Measurements from ENCODE around the gene FBN2.

FBN2 gene

DNA sequence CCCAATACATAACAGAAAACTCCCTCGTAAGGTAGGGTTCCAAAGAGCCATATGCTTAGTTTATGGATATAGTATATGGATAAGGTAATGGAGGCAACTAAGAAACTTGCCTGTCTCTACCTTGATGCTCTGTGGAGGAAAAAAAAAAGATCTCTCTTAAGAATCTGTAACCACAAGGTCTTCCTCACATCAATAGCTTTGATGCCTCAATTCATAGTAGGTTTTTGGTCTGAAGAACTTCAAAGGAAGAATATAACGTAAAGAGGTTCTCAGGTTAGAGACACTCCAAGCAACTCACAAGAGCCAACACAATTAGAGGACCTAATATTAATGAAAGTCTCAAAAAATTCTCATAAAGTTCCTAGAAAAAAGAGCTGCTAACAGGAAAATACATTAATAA is 140.2 kb downstream of the FBN2 start:
- H3K4me3 ChIP-seq (ENCODE audit: low read depth, low read length): no peak overlapping the region
- DNase-seq (ENCODE audit: low read depth): no peak

DNA sequence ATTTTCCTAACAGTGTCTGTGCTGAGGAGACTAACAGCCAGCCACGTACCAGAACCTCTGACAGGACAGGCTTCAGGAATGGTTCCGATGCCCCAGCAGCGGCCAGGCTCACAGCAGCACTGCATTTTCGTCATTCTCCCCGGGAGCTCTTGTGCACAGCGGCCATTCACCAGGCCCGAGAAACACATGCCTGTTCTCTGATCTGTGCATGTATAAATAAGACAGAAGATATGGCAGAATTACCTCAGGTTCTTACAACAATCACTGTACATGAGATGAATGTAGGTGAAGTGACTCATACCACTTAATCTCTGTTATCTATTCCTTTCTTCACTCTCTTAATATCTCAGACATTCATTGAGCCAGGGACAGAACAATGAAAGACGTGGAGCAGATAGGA is 143.0 kb downstream of the FBN2 start:
- no peak for DNase-seq (ENCODE audit: low read depth)
- no peak overlapping the region for H3K4me3 ChIP-seq (ENCODE audit: low read depth, low read length)

DNA sequence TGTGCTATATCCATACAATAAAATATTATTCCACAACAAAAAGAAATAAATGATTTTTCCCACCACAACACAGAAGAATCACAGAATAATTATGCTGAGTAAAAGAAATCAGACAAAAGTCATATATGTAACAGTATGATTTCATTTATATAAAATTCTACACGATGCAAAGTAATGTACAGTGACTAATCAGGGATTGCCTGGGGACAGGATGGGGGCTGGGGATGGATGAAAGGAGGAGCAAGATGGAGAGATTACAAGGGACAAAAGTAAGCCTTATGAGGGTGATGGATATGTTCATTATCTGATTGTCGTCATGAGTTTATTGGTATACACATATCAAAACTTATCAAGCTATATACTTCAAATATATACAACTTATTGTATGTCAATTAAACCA is 154.0 kb downstream of the FBN2 start:
- no peak overlapping the region for H3K4me3 ChIP-seq (ENCODE audit: low read depth, low read length)

DNA sequence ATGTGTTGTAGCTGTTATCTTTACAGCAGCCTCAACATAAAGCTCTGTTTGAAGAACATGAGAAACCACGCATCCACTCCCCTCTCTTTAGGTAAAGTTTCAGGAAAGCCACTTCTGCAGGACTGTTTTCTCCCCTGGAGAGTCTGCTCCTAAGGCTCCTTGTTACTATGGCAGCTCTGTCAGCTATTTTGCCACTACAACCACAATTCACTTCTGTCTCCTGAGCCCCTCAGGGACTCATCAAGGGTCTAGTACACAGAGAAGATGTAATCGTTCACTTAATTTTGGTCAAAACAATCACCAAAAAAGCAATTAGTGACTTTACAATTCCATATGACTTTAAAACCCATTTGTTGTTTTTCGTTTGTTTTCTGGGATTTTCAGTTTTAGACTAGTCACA is 157.7 kb downstream of the FBN2 start:
- no peak overlapping the region for H3K4me3 ChIP-seq (ENCODE audit: low read depth, low read length)
- no peak for DNase-seq (ENCODE audit: low read depth)

More for the DNA sequence above, 154.0 kb downstream of the FBN2 start:
- no peak for DNase-seq (ENCODE audit: low read depth)

DNA sequence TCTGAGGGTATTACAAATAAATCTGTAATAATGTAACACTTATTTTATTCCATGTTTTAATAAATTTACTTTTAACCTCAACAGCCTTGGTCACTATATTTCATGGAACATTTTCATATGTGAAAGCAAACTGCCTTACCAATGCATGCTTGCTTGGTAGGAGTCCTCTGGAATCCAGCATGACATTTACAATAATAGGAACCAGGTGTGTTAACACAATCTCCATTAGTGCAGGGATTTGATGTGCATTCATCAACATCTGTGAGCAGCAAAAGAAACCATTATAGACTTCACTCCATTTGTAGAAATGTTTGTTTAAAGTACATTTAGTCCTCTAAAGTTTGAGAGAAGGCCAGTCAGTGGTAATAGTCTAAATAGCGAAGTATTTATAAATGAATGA is 159.4 kb downstream of the FBN2 start:
- H3K4me3 ChIP-seq (ENCODE audit: low read depth, low read length): no peak overlapping the region
- no peak for DNase-seq (ENCODE audit: low read depth)

DNA sequence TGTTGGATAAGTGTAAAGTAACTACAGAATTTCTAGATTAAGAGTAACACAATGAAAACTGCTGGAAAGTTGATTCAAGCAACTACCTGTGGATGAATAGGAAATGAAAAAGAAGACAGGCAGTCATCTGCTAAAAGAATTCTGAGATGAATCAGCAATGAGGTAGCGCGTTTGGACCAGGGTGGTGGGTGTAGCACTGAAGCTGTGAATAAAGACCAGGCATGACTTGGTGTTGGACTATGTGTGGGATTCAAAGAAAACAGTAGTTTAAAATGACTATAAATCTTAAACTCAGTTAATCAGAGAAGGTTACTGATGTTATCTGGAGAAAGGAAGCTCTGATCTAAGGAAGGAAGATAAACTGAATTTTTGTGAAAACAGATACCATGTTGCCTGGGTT is 159.8 kb downstream of the FBN2 start:
- no peak overlapping the region for H3K4me3 ChIP-seq (ENCODE audit: low read depth, low read length)
- peak; percentile 2 for DNase-seq (ENCODE audit: low read depth)

DNA sequence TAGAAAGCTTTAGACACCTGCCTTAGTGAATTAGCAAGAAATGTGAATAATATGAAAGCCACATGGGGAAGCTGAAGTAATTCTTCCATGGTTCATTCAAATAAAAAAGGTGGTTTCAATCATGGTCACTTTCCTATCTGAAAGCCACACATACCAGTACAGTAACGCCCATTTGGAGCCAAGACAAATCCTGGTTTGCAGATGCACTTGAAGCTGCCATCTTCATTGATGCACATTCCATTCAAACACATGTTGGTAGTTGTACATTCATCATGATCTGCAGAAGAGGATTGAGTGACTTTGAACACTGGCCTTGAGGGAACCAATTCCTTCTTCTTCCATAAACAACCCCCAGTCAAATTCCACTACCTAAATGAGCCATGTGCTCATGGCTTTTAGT is 161.5 kb downstream of the FBN2 start:
- DNase-seq (ENCODE audit: low read depth): no peak
- H3K4me3 ChIP-seq (ENCODE audit: low read depth, low read length): no peak overlapping the region

DNA sequence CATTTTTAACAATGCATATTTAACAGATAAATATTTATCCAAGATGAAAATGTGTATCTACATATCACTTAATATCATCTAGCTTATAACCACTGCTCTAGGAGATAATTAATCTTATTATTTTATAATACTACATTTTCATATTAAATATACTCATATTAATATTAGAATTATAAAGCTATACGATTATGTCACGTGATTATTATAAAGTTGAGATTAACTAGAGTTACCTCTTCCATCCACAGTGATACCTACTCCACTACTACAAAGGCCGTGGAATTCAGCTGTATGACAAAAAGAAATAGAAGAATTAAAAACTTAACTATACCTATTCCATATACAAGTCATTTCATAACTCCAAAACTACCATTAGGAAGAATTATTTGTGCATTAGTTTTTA is 171.9 kb downstream of the FBN2 start:
- no peak for DNase-seq (ENCODE audit: low read depth)
- H3K4me3 ChIP-seq (ENCODE audit: low read depth, low read length): no peak overlapping the region

DNA sequence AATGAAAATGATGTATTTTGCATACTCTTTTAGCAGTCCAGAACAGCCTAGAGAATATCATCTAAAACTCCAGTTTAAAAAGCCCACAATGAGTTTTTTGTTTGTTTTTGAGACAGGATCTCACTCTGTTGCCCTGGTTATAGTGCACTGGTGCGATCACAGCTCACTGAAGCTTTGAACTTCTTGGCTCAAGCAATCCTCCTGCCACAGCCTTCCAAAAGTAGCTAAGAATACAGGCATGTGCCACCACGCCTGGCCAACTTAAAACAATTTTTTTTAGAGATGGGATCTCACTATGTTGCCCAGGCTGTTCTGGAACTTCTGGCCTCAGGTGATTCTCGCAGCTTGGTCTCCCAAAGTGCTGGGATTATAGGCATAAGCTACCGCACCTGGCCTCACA is 175.7 kb downstream of the FBN2 start:
- DNase-seq (ENCODE audit: low read depth): no peak

DNA sequence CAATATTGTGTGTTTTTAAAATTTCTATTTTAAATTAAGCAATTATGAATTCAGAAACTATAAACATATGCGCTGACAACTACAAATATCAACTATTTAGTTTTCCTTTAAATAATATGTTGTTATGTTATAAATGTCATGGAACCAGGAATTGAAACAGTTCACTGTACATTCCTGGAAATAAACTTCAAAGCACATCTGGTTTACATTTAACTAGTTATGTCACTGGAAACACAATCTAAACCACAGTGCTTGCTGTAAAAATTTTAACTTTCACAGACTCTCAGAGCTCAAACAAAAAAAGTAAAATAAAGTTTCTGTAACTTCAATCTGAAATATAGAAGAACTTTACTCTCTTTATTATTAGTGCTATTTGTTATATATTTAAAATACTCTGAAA is 179.2 kb downstream of the FBN2 start:
- H3K4me3 ChIP-seq (ENCODE audit: low read depth, low read length): no peak overlapping the region
- DNase-seq (ENCODE audit: low read depth): no peak

More for the DNA sequence above, 175.7 kb downstream of the FBN2 start:
- H3K4me3 ChIP-seq (ENCODE audit: low read depth, low read length): no peak overlapping the region

DNA sequence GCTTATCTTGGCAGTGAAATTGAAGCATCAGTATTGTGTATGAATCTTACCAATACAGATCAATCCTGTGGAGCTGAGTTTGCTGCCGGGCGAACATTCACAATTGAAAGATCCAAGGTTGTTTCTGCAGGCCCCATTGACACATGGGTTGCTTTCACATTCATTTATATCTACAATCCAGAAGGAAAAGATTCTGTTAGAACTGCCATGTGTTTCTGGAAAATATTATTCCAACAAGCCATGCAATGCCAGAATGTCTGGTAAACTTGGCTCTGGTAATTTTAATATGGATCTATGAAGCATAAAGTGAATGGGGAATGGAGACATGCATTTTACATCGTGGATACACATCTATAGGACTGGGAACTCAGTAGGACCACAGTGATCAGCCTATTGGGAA is 180.8 kb downstream of the FBN2 start:
- no peak for DNase-seq (ENCODE audit: low read depth)
- H3K4me3 ChIP-seq (ENCODE audit: low read depth, low read length): no peak overlapping the region

DNA sequence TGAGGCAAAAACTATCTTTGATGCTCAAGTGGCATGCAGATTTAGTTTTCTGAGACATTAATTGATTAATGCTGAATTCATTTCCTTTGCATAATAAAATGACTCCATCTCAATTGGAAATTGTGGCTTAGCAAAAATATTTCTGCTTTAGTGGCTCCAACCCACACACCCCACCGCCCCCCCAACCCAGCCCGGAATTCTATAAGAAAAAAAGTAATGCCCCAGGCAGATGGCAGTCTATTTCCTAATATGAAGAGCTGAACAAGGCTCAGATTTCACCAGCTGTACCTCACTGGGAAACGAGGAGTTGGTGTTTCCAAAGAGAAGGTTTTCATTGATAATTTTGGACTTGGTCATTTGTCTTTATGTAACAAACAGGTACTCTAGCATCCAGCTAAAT is 182.1 kb downstream of the FBN2 start:
- no peak overlapping the region for H3K4me3 ChIP-seq (ENCODE audit: low read depth, low read length)
- DNase-seq (ENCODE audit: low read depth): no peak

DNA sequence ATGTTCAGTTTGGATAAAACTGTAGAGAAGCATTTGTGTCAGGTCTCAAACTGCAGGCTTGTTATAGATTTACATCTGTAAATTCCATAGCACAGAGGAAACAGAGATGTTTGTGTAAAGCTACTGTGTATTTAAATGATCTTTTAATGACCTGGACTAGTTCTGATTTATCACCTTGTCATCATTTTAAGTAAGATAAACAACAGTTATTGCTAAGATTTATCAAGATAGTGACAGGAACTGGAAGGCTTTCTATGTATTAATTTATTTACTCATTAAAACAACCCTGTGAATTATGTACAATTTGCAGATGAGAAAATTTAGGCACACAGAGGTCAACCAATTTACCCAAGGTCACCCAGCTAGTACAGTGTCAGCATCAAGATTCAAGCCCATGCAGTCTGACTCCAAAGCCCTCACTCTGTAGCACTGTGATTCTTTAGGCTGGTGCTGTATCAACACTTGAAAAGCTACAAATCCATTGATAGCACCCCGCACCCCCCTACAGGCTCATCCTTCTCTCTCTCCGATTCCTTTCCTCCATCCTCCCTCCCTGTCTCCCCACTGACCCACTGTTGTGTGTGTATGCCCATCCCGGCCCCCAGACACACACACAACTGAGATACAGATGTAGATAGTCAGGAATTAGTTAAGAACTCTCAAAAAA is 184.5 kb downstream of the FBN2 start:
- H3K4me3 ChIP-seq (ENCODE audit: low read depth, low read length): no peak overlapping the region
- no peak for DNase-seq (ENCODE audit: low read depth)

DNA sequence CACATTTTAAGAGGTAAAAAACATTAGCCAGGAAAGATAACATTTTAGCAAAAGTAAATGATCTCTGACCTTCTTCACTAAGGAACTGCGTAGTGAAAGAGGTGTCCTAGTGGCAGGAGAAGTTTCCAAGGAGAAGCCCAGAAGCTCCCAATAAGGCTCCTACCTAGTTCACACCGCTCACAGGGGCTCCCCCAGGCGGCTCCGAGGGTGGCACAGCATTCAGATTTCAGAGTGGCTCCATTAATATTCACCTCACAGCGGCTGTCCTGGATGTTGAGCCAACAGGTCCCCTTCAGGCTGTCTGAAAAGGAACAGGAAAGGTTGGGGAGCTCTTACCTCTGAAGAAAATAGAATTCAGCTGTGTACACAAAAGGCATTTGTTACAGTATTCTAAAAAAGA is 187.3 kb downstream of the FBN2 start:
- DNase-seq (ENCODE audit: low read depth): no peak
- no peak overlapping the region for H3K4me3 ChIP-seq (ENCODE audit: low read depth, low read length)

DNA sequence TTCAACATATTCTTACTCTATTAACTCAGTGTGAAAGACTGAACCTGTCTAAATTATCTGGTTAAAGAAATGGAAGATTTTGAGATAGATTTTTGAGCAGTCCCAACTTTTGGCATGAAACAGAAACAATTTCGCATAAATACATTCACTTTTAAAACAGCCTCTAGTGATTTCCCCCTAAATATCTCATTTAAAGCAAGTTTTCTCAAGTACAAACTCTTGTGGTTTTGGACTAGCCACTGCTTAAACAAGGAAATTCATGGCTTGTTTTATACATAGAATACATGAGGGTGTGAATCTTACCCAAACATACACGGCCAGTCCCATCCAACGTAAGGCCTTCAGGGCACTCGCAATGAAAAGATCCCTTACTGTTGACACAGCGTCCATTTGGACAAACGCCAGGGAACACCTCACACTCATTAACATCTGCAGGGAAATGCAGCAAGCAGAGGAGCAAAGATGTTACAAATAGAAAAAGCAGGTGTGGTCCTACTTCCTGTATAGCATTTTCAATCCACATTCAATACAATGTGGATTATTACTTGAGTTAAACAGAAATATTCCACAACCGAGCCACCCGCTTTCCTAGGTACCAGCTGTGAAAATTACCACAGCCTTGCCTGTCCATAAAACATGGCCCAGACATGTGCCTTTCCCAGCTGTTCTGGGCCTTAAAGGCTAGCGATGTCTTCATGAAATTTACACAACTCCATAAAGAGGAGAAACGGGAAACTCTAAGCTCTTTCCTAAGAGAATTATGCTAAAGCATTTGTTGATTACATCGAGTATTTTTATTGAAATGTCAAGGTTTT is 188.8 kb downstream of the FBN2 start:
- no peak for DNase-seq (ENCODE audit: low read depth)
- H3K4me3 ChIP-seq (ENCODE audit: low read depth, low read length): no peak overlapping the region

DNA sequence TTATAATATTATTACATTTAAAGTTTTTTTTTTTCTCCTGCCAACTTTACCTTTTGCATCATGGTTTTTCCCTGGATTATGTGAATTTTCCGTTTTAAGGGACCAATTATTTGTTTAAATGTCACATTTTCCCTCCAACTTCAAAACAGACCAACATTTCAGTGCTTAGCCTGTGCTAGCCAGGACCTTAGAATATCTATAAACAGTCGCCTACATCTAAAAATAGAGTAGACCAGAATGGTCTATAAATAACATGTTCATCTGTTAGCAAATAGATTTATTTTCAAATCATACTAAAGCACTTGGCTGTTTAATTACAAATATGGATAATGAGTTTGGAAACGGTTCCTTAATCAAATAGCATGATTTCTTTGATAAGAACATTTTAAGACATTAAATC is 192.0 kb downstream of the FBN2 start:
- no peak for DNase-seq (ENCODE audit: low read depth)
- no peak overlapping the region for H3K4me3 ChIP-seq (ENCODE audit: low read depth, low read length)

DNA sequence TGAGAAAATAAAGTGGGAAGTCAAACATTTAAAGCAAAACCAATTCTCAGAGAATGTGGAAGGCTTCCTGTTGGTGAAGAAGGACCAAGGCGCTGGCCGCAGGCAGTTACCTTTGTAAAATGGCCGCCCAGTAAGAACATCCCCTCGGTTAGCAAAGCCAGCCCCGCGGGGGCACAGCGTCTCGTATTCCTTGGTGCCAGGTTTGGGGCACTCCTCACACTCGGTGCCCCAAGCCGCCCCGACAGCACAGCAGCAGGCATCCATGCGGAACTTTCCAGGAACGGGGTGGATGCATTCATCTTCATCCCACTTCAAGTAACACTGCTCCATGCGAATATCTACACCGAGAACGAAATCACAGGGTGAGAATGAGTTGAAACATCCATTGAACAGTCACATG is 192.8 kb downstream of the FBN2 start:
- DNase-seq (ENCODE audit: low read depth): no peak
- H3K4me3 ChIP-seq (ENCODE audit: low read depth, low read length): no peak overlapping the region

DNA sequence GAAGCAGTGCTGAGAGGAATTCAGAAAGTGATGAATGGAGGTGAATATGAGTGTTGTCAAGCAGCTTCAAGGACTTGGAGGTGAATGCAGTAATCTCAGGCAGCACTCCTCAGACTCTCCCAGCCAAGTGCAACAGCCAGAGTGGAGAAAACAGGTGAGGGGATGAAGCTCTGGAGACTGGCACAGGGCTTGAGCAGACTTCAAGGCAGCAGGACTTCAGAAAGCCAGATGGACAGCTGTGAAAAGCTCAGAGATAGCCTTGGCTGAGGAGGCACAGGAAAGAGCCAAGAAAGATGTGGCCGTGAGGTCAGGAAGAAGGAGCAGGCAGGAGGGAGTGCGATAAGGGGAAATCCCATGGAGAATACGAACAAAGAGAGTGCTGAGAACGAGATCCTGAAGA is 194.9 kb downstream of the FBN2 start:
- H3K4me3 ChIP-seq (ENCODE audit: low read depth, low read length): no peak overlapping the region
- no peak for DNase-seq (ENCODE audit: low read depth)

DNA sequence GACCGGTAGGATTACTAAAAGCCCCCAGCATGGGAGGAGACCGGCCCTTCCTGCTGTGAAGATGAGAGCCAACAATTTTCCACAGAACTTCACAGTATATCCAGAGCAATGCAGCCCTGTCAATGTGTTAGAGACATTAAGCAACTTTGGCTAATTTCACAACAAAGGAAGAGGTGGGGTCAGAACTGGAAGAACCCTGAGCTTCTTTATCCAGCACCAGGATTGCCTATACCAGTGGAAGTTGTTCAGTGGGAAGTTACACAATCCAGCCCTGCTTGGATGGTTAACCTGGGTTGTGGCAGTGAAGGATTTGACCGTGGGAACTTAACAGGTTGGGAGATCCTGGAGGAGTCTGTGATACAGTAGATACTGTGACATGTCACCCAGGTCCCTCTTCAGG is 197.0 kb downstream of the FBN2 start:
- peak; percentile 14 for DNase-seq (ENCODE audit: low read depth)
- no peak overlapping the region for H3K4me3 ChIP-seq (ENCODE audit: low read depth, low read length)

DNA sequence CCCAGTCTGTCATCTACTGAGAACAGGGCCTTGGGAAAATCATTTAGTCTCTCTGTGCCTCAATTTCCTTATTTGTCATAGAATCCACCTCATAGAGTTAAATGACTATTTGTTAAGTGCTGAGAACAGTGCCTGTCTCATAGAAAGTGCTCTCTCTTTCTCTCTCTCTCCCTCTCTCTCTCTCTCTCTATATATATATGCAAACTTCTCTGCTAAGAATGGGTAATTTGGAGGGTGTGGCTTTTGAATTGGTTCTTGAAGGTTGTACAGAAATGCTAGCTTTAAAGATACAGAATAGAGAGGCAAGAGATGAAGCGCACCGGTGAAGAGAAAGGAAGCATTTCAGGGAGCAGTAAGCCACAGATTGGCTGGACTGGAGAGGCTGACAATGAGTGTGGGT is 197.4 kb downstream of the FBN2 start:
- no peak for DNase-seq (ENCODE audit: low read depth)
- no peak overlapping the region for H3K4me3 ChIP-seq (ENCODE audit: low read depth, low read length)

DNA sequence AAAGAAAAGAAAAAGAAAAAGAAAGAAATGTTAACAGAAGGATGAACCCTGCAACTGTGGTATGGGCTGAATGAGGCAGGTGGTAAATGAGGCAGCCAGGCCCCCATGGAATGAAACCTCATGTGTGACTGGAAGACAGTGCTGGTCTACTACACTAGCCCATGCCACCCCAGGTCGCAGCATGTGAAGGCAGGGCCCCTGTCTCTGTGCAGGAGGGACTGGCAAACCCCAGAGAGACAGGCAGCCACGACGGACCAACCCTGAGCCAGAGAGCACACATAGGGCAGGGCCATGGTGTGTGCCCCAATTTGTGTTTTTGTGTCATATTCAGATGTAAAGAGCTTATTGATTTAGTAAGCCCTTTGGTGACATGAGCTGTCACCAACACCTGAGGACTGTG is 198.5 kb downstream of the FBN2 start:
- DNase-seq (ENCODE audit: low read depth): no peak
- H3K4me3 ChIP-seq (ENCODE audit: low read depth, low read length): no peak overlapping the region

Data from skeletal muscle cell (primary cell).